Activated CD4-positive, alpha-beta T cell treated with anti-CD3 and anti-CD28 coated beads, Interleukin-2, amount 50 U/mL, for 48 hours (primary cell): ENCODE measurements around the gene HOXA4.

Source experiments
- DNase-seq, 2 experiments: peaks; one replicate each; pipeline ENCODE4 v3.0.0-alpha.2; 2020

HOXA4 gene

GRCh38 chr7:27131390-27131819 is 848 bp upstream of the HOXA4 start:
- DNase-seq: no peak

GRCh38 chr7:27129729-27130539 is 623 bp downstream of the HOXA4 start:
- no peak for DNase-seq

- DNase-seq: no peak
Observed at GRCh38 chr7:27128776-27129728, 1.5 kb downstream of the HOXA4 start.

GRCh38 chr7:27128034-27128433 is 2.5 kb downstream of the HOXA4 start:
- DNase-seq: no peak

GRCh38 chr7:27126596-27127327 is 3.8 kb downstream of the HOXA4 start:
- no peak for DNase-seq

GRCh38 chr7:27125986-27126394 is 4.6 kb downstream of the HOXA4 start:
- no peak for DNase-seq

- DNase-seq: no peak
Observed at GRCh38 chr7:27124902-27125689, 5.5 kb downstream of the HOXA4 start.

GRCh38 chr7:27124096-27124901 is 6.3 kb downstream of the HOXA4 start:
- DNase-seq: no peak

- DNase-seq: no peak
Observed at GRCh38 chr7:27123477-27124053, 7.0 kb downstream of the HOXA4 start.

GRCh38 chr7:27123007-27123476 is 7.5 kb downstream of the HOXA4 start:
- no peak for DNase-seq

- no peak for DNase-seq
Observed at GRCh38 chr7:27122077-27122910, 8.3 kb downstream of the HOXA4 start.

GRCh38 chr7:27121684-27122076 is 8.9 kb downstream of the HOXA4 start:
- no peak for DNase-seq

GRCh38 chr7:27119412-27119911 is 11.1 kb downstream of the HOXA4 start:
- no peak for DNase-seq

- no peak for DNase-seq
Observed at GRCh38 chr7:27118580-27118979, 12.0 kb downstream of the HOXA4 start.

GRCh38 chr7:27117887-27118491 is 12.6 kb downstream of the HOXA4 start:
- DNase-seq: no peak

- DNase-seq: no peak
Observed at GRCh38 chr7:27116962-27117886, 13.3 kb downstream of the HOXA4 start.

- no peak for DNase-seq
Observed at GRCh38 chr7:27116031-27116961, 14.3 kb downstream of the HOXA4 start.
